HG02642 (cell line): Measurements from ENCODE around the gene PACS1.

ENCODE experiments used
- ATAC-seq: cut with Tn5 transposase; IDR thresholded peaks from one replicate; pipeline ENCODE4 v1.9.1; 2021; ENCODE audit warnings: mild to moderate bottlenecking; ENCODE audit not compliant: unreplicated experiment, poor library complexity

The PACS1 gene

DNA sequence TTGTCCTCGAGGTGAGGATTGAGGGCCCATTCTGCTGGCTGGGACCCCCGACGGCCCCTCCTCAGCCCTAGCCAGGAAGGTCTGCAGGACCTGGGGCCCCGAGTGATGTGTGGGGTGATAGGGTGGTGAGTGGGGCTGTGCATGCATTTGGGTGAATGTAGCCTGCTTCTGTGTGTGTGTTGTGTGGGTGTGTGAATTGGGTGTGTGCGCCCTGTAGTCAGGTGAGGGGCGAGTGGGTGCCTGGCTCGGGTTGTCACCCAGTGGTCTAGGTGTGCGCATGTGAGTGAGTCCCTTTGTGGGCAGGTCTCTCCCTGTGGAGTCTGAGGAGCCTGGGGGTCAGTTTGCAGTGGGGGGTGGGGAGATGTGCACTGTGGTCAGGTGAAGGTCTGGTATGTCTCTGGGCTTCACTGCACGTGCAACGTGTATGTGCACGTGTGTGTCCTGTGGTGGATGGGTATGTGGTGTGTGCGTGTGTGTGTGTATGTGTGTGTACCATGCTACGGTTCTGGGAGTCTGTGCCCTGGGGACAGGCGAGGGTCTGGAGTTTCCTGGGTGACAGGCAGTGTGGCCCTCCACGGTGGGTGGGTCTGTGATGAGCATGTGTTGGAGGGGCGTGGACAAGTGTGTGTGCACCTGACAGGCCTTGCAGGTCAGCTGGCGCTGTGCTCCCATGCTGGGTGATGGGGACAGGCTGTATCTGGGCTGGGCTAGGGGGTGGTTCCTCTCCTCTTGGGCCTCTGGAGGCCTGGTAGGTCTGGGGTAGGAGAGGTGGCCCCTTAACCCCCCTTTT, 222.7 kb downstream of the PACS1 start:
- ATAC-seq, result no peak

DNA sequence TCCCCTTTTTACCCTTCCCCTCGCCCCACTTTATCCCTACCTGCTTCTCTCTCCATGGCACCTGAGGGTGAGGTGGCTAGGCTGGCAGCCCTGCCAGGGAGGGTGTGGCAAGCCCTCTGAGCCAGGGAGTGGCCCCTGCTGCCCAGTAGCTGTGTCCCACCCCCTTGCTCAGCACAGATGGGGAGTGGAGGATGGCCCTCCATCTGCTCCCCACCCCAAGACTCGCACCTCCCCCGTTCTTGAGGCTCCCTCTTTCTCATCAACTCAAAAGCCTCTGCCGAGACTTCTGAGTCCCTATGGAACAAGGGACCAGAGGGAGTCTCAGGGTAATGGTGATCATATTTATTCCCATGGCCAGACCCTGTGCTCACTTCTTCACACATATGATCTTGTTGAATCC, 223.3 kb downstream of the PACS1 start:
- ATAC-seq, result no peak

DNA sequence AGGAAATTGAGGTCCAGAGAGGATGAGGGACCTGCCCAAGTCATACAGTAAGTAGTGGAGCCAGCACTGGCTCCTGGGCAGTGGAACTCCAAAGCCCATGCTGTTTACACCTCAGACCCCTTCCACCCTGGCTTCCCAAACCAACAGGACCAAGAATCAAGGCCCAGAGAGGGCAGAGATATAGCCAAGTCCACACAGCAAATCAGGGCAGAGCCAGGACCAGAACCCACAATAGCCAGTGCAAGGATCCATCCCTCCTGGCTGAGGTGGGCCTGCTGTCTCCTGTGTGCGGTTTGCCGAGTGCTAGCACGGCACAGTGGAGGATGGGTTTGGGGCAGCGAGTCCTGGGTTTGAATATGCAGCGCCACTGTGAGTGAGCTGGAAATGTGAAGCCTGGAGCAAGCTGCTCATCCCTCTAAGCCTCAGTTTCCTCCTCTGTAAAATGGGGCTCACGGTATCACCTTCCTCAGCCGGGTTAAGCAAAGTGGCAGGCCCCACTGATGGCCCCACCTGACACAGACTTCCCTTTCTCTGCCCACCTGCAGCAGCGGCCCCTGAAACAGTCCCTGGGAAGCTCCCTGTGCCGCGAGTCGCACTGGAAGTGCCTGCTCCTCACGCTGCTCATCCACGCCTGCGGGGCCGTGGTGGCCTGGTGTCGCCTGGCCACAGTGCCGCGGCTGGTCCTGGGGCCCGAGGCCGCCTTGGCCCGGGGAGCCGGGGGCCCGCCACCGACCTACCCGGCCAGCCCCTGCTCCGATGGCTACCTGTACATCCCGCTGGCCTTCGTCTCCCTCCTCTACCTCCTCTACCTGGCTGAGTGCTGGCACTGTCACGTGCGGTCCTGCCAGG, 223.9 kb downstream of the PACS1 start:
- ATAC-seq, result no peak
